Activated naive CD8-positive, alpha-beta T cell (primary cell): ENCODE data around the gene BAG3.

Source experiments
- H3K27ac Mint-ChIP-seq: one replicate; pipeline ENCODE4 v1.8.0; 2021; ENCODE audit warnings: mixed read lengths
- H3K27me3 Mint-ChIP-seq: one replicate; pipeline ENCODE4 v1.8.0; 2021; ENCODE audit warnings: mixed read lengths
- H3K36me3 Mint-ChIP-seq: one replicate; pipeline ENCODE4 v1.8.0; 2021; ENCODE audit warnings: mixed read lengths
- H3K4me1 Mint-ChIP-seq: one replicate; pipeline ENCODE4 v1.8.0; 2021; ENCODE audit warnings: low read depth, mixed read lengths
- H3K4me3 Mint-ChIP-seq: one replicate; pipeline ENCODE4 v1.8.0; 2021; ENCODE audit warnings: mild to moderate bottlenecking, mixed read lengths
- H3K9me3 Mint-ChIP-seq: one replicate; pipeline ENCODE4 v1.8.0; 2021; ENCODE audit warnings: low read depth, mixed read lengths

BAG3 gene

GRCh38 chr10:119625570-119626280 is 25.5 kb upstream of the BAG3 start:
- no peaks in the 10 kb centered on the region for H3K4me1 Mint-ChIP-seq
- H3K27ac Mint-ChIP-seq: no peak overlapping the region
- H3K27me3 Mint-ChIP-seq: no peaks in the 10 kb centered on the region
- no peaks in the 10 kb centered on the region for H3K9me3 Mint-ChIP-seq
- no peak overlapping the region for H3K4me3 Mint-ChIP-seq
- no peaks in the 10 kb centered on the region for H3K36me3 Mint-ChIP-seq

GRCh38 chr10:119630300-119630699 is 20.9 kb upstream of the BAG3 start:
- Mint-ChIP-seq H3K27me3 (no peaks in the 10 kb centered on the region), H3K4me1 (no peaks in the 10 kb centered on the region), H3K36me3 (no peaks in the 10 kb centered on the region), H3K9me3 (no peaks in the 10 kb centered on the region), H3K27ac (no peak overlapping the region), H3K4me3 (no peak overlapping the region)

- H3K27ac Mint-ChIP-seq: no peak overlapping the region
- H3K4me3 Mint-ChIP-seq: no peak overlapping the region
- H3K36me3 Mint-ChIP-seq: no peaks in the 10 kb centered on the region
- H3K27me3 Mint-ChIP-seq: no peaks in the 10 kb centered on the region
- H3K9me3 Mint-ChIP-seq: no peaks in the 10 kb centered on the region
- no peaks in the 10 kb centered on the region for H3K4me1 Mint-ChIP-seq
Measured at GRCh38 chr10:119633538-119634218, 17.5 kb upstream of the BAG3 start.

GRCh38 chr10:119634219-119634544 is 17.0 kb upstream of the BAG3 start:
- Mint-ChIP-seq H3K27me3 (no peaks in the 10 kb centered on the region), H3K36me3 (no peaks in the 10 kb centered on the region), H3K9me3 (no peaks in the 10 kb centered on the region), H3K4me3 (no peak overlapping the region), H3K4me1 (no peaks in the 10 kb centered on the region), H3K27ac (no peak overlapping the region)

GRCh38 chr10:119637631-119638030 is 13.5 kb upstream of the BAG3 start:
- Mint-ChIP-seq H3K27me3 (no peaks in the 10 kb centered on the region), H3K27ac (no peak overlapping the region), H3K4me3 (no peak overlapping the region), H3K36me3 (no peaks in the 10 kb centered on the region), H3K9me3 (no peaks in the 10 kb centered on the region), H3K4me1 (peaks cover 4% of the 10 kb centered on the region)

GRCh38 chr10:119638982-119639381 is 12.2 kb upstream of the BAG3 start:
- Mint-ChIP-seq H3K36me3 (no peaks in the 10 kb centered on the region), H3K27ac (no peak overlapping the region), H3K4me1 (peaks cover 13% of the 10 kb centered on the region), H3K27me3 (no peaks in the 10 kb centered on the region), H3K4me3 (no peak overlapping the region), H3K9me3 (no peaks in the 10 kb centered on the region)

GRCh38 chr10:119640384-119640783 is 10.8 kb upstream of the BAG3 start:
- Mint-ChIP-seq H3K27me3 (no peaks in the 10 kb centered on the region), H3K4me1 (peaks cover 13% of the 10 kb centered on the region)

GRCh38 chr10:119640875-119641526 is 10.2 kb upstream of the BAG3 start:
- Mint-ChIP-seq H3K4me3 (no peak overlapping the region), H3K9me3 (no peaks in the 10 kb centered on the region), H3K36me3 (no peaks in the 10 kb centered on the region), H3K27me3 (no peaks in the 10 kb centered on the region), H3K4me1 (peaks cover 13% of the 10 kb centered on the region), H3K27ac (no peak overlapping the region)

More at GRCh38 chr10:119640384-119640783, 10.8 kb upstream of the BAG3 start:
- no peak overlapping the region for H3K27ac Mint-ChIP-seq
- H3K9me3 Mint-ChIP-seq: no peaks in the 10 kb centered on the region
- H3K4me3 Mint-ChIP-seq: no peak overlapping the region
- no peaks in the 10 kb centered on the region for H3K36me3 Mint-ChIP-seq

- H3K36me3 Mint-ChIP-seq: no peaks in the 10 kb centered on the region
- H3K27me3 Mint-ChIP-seq: no peaks in the 10 kb centered on the region
- no peak overlapping the region for H3K4me3 Mint-ChIP-seq
- H3K9me3 Mint-ChIP-seq: no peaks in the 10 kb centered on the region
- peaks cover 13% of the 10 kb centered on the region for H3K4me1 Mint-ChIP-seq
- H3K27ac Mint-ChIP-seq: no peak overlapping the region
Measured at GRCh38 chr10:119642556-119643111, 8.5 kb upstream of the BAG3 start.

- Mint-ChIP-seq H3K4me3 (no peak overlapping the region), H3K9me3 (no peaks in the 10 kb centered on the region), H3K4me1 (peaks cover 13% of the 10 kb centered on the region), H3K27me3 (no peaks in the 10 kb centered on the region), H3K27ac (no peak overlapping the region), H3K36me3 (no peaks in the 10 kb centered on the region)
Measured at GRCh38 chr10:119643306-119644204, 7.6 kb upstream of the BAG3 start.

- Mint-ChIP-seq H3K27me3 (no peaks in the 10 kb centered on the region), H3K36me3 (no peaks in the 10 kb centered on the region), H3K4me1 (peaks cover 13% of the 10 kb centered on the region), H3K27ac (no peak overlapping the region), H3K4me3 (no peak overlapping the region), H3K9me3 (no peaks in the 10 kb centered on the region)
Measured at GRCh38 chr10:119644205-119644814, 6.9 kb upstream of the BAG3 start.

- Mint-ChIP-seq H3K9me3 (no peaks in the 10 kb centered on the region), H3K36me3 (no peaks in the 10 kb centered on the region), H3K4me3 (no peak overlapping the region), H3K4me1 (peaks cover 16% of the 10 kb centered on the region), H3K27me3 (no peaks in the 10 kb centered on the region), H3K27ac (no peak overlapping the region)
Measured at GRCh38 chr10:119644994-119645393, 6.2 kb upstream of the BAG3 start.

- Mint-ChIP-seq H3K36me3 (no peaks in the 10 kb centered on the region), H3K4me1 (peaks cover 38% of the 10 kb centered on the region), H3K27ac (peak overlapping the region; percentile 96), H3K9me3 (no peaks in the 10 kb centered on the region), H3K27me3 (no peaks in the 10 kb centered on the region), H3K4me3 (peak overlapping the region; percentile 95)
Measured at GRCh38 chr10:119650062-119650461, 1.1 kb upstream of the BAG3 start.
